NOMO-1 treated with dmso at 0.1 percent for 144 hours (cell line): ENCODE data around the gene PODXL.
"Not testable (repeated sequence)": the region's sequence is repeated elsewhere in the genome, so short reads cannot be mapped to it uniquely, and the experiment has no call there.

ENCODE experiments used
- DNase-seq: peaks from one replicate; lab custom pipeline; 2025; ENCODE audit not compliant: unreplicated experiment; lab: John Stamatoyannopoulos, UW

Gene PODXL

GRCh38 chr7:131511774-131512535 lies 44.5 kb downstream of the PODXL start:
- no peak for DNase-seq

DNA sequence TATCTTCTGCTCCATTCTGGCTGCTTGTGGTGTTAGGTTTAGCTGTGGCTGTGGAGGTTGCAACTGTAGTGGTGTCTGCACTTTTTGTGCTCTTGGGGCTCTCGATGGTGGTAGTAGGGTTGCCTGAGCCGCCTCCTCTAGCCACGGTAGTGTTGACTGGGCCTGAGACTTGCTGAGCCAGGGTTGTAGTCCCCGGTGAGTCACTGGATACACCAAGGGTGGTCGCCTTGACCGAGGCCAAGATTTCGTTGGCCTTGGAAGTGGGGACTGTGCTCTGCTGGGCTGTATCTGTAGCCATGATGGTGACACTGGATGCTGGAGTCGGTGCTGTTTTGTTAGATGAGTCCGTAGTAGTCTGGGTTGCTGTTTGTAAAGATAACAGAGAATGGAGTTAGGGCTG lies 45.4 kb downstream of the PODXL start:
- DNase-seq = no peak

- DNase-seq = no peak
Measured at GRCh38 chr7:131509781-131510180, 46.6 kb downstream of the PODXL start.

DNA sequence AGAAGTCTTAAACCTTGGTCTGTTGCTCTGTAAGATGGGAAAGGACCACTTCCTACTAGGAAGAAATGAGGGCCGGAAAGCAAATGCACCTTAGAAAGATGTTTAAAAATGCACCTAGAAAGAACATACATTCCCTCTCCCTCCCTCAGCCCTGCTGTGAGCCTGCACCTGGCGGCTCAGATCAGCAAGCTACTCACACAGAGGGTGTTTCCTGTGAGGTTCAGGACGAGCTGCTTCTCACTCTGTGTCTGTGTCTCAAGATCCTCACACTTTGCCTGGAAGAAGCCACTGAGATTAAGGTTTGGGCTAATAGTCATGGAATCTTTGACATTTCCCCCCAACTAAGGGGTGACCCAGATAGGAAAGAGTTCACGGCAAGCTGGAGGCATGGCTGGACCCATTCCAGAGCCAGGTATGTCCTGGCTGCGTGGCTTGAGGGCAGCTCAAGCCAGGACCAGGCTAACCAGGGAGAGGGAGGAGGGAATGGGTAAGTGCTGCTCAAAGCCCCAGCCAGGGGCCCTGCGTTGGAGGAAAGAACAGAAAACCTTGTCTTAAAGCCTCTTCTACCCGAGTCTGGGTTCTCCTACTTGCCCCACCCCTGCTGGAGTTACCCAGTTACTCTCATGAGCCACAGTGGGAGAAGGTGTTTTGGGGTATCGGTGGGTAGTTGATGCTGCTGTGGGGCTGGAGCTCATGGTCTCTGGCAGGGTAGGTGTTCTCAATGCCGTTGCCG lies 47.5 kb downstream of the PODXL start:
- no peak for DNase-seq

GRCh38 chr7:131507592-131508331 lies 48.7 kb downstream of the PODXL start:
- peak; percentile 40 for DNase-seq

DNA sequence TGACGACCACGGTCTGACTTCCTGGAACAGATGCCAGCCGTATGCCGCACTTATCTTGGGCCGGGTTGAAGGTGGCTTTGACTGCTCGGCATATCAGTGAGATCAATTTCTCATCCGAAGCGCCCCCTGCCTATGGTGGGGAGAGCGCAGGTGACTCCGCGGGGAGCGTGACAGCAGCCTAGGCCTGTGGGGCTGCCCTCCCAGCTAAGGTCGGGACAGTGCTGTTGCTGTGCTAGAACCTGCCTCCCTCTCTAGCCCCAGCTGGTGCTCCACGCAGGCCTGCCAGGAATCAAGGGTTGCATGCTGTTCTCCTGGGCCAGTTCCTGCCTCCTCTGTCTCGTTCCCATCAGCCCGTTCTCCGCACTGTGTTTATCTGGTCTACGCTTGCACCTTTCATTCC lies 49.8 kb downstream of the PODXL start:
- no peak for DNase-seq

DNA sequence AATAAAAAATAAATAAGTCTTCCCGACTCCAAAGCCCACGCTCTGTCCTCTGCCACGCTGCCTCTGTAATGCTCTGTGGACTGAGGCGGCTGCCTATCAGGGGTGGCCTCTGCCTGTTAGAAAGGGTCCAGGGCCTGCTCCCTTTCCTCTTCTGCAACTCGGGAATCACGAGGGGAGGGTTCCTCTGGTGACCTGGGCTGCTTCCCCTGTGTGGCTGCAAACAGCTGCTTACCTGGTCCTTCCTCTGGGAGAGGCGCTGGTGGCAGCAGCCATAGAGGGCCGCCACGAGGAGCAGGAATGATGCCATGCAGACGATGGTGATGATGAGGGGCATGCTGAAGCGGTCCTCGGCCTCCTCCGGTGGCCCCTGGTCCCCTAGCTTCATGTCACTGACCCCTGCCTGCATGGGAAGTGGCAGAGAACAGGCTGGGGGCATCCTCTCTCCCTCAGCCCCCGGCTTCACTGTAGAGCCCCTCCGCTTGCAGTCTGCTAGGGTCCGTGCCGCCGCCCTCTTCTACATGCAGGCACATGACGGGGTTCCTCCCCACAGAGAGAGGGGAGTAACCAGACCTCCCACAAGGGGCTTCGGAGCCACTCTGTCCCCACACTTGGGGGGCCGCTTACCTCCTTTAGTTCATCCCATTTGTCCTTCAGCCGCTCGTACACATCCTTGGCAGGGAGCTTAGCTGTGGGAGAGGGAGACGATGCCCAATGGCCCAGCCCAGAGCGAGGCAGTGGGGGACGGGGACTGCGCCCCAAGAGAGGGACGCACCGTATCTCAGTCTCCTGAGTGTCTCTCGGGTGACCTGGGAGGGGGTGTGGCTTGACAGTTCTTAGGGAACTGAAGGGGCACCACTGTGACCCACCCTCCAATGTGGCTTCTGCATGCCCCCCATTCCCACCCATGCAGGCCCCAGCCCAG lies 50.5 kb downstream of the PODXL start:
- no peak for DNase-seq

DNA sequence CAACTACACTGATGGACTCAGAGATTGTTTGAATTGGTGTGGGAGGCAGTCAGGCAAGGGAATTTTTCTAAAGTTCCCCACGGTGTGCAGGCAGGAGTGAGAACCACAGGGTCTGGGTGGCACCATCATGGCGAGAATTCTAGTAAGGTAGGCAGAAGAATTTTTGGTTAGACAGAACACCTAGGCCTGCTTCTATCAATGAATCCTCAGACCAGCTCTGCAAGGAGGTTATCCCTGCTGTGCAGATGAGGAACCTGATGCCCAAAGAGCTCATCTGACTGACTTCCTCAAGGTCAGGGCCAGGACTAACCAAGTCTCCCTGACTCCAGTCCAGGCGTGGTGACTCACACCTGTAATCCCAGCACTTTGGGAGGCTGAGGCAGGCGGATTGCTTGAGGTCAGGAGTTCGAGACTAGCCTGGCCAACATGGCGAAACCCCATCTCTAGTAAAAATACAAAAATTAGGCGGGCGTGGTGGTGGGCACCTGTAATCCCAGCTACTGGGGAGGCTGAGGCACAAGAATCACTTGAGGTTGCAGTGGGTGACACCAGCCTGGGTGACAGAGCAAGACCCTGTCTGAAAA lies 51.3 kb downstream of the PODXL start:
- not testable (repeated sequence) for DNase-seq

GRCh38 chr7:131504157-131504899 lies 52.1 kb downstream of the PODXL start:
- DNase-seq = no peak

- DNase-seq = no peak
Measured at GRCh38 chr7:131503639-131504038, 52.8 kb downstream of the PODXL start.

DNA sequence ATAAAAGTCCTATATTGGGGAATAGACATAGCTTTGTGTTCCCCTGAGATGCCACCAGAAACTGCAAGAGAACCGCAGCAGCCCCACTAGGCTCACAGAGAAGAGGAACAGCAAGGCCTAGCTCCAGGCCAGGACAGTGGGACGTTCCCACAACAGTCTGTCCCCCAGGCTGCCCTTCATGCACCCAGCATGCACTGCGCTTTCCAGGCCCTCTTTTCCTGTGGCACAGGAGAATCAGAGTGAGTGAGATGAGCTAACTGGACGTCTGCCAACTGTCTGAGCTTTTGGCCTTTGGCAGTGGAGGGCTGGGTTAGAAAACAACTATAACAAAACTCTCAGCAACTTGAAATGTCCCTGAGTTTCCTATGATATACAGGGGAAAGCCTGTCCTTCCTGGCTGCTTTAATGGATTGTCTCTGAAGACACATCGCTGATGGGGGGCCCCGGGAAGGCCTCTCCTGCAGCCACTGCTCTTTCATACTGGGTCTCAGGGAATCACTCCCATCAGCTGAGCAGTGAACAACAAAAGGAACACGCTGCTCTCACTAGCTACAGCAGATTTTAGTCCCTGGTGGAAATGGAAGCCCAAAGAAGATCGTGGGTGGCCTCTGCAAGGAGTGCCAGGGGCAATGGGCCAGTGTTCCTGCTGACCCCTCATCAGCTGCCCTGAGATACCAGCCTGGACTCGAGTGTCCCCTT lies 53.5 kb downstream of the PODXL start:
- no peak for DNase-seq

DNA sequence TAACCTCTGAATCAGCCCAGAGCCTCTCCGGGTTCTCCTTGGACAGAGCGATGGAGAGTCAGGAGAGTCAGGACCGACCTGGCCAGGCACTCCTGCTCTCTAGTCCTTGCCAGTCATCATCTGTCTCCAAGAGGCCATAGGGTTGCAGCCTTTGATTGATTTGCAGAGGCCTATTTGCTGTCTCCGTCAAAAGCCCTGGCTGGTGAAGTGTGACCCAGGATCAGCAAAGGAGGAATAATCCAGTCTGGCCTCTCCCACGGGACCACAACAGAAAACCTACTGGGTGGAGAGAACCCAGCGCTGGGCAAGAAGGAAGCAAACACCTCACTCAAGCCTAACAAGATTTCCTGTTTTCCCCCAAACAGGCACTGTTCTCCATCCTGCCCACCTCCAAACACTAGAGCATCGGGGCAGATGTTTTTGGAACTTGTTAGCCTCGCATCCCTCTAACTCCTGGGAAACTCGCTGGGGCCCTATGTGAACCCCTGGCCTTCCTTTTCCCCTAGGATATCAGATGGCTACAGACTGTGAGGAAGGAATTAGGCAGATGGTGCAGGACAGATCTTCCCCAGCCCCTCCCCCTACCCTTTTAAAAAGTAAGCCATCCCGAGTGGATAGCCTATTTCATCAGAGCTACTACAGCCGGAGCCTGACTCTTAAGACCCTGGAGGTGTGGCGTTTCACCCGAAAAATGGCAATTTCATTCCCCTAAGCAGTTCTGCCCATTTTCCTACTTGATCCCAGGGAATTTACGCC lies 54.3 kb downstream of the PODXL start:
- DNase-seq = no peak

DNA sequence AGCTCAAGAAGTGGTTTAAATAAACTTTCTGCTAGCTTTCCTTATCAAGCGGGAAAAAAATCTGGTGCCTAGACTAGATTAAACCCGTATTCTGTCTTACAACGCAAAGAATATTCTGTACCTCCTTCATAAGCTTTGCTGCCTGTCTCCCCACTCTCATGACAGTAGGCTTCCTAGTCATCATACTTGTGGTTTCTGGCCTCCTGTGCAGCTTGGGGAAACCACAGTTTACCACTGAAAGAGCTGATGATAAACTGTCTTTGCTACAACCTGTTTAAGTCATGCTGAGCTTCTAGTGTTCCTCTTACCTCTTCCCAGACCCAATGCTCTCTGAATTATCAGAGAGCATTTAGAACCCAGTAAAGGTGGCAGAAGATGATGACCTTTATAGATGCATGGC lies 55.0 kb downstream of the PODXL start:
- no peak for DNase-seq

DNA sequence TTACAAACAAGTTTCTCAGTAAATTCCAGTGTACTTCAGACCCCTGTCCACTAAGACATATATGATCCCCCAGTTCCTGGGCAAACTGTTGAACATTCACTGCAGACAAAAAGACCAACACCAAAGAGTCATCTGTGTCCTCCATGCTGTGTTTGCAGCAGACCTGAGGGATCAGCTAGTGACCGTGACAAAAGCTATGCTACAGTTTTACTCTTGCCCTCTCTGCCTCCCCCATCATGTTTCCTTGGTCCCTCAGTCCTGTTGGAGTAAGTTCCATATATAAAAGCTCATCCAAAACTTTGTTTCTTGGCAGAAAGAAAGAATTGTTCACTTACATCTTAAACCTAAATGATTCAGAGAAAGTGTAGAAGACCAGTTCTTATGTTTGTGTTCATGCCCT lies 56.1 kb downstream of the PODXL start:
- no peak for DNase-seq

GRCh38 chr7:131499801-131500200 lies 56.6 kb downstream of the PODXL start:
- DNase-seq = no peak

DNA sequence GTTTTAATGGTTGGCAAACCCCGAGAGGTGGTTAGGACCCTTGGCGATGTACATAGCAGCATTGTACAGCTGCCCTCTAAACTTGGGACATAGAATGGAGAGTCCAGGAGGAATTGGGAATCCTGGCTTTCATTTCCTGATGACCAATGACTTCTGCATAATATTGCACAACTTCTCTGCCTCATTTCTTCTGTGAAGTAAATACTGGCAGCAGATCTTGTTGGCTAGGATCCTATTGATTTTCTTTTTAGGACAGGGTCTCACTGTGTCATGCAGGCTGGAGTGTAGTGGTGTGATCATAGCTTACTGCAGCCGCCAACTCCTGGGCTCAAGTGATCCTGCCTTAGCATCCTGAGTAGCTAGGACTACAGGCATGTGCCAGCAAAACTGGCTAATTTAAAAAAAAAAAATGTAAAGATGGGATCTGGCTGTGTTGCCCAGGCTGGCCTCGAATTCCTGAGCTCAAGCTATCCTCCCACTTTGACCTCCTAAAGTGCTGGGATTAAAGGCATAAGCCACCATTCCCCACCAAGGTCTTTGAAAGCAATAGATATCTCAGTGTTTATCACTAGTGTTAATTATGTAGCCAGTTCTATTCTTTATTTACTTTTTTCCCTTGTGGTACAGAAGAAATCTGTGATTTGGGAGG lies 58.1 kb downstream of the PODXL start:
- DNase-seq = no peak

- DNase-seq = no peak
Measured at GRCh38 chr7:131497454-131497853, 59.0 kb downstream of the PODXL start.
